Colonic mucosa (tissue), 4 donors: Measurements from ENCODE around the gene C16orf90. TPM values are rescaled to one million over a fixed set of nuclear protein-coding genes. Genes with fewer than 3 reads are reported as not detected.
A peak's percentile ranks its signal among the peaks of the same experiment; 100 is the strongest.

Source experiments
- DNase-seq: peaks from one replicate; pipeline ENCODE4 v3.0.0-alpha.2; 2020
- H3K27ac ChIP-seq: fragments of 200-600 bp; one replicate; pipeline ENCODE4 v1.8.0; 2021
- H3K27me3 ChIP-seq: fragments of 200-600 bp; one replicate; pipeline ENCODE4 v1.8.0; 2021
- H3K36me3 ChIP-seq: fragments of 200-600 bp; one replicate; pipeline ENCODE4 v1.8.0; 2021
- H3K4me1 ChIP-seq: fragments of 200-600 bp; one replicate; pipeline ENCODE4 v1.8.0; 2021; ENCODE audit warnings: mild to moderate bottlenecking
- H3K4me3 ChIP-seq: fragments of 200-600 bp; one replicate; pipeline ENCODE4 v1.8.0; 2021
- H3K9ac ChIP-seq, 2 donors: one replicate each; pipeline ENCODE4 v1.7.0; 2013; ENCODE audit warnings: control low read depth in 2 of 2, low read depth in 2 of 2, low read length in 2 of 2
- H3K9me3 ChIP-seq: fragments of 200-600 bp; one replicate; pipeline ENCODE4 v1.8.0; 2021
- CTCF ChIP-seq: fragments of 200-600 bp; IDR thresholded peaks from one replicate; pipeline ENCODE4 v1.8.0; 2022; ENCODE audit warnings: antibody characterized with exemption, mild to moderate bottlenecking
- intact Hi-C: fragments of 100-400 bp; cut with DNase I; formaldehyde crosslinking; loops from one replicate; pipeline ENCODE4 v1.14.1; 2022
- total RNA-seq, 2 donors: library from RNA; stranded (reverse); fragmentation: NEBNext Ultra II Directional in 1 of 2; extraction: Animal tissue kit (Norgen Biotek cat#: 25700) in 1 of 2; gene quantifications; one replicate each; pipeline ENCODE4 v1.2.1, GENCODE V29; 2021
- donor health status: healthy.
- donor health status: DM: no; HTN: no; CAD: no.
- donor health status: DM: no; HTN: no; CAD: no.

C16orf90 gene
- total RNA-seq, 2 donors from 2014 or later: not detected

GRCh38 chr16:3514621-3515020, 19.3 kb upstream of the C16orf90 start:
- no peak overlapping the region for H3K9ac ChIP-seq
- DNase-seq: no peak
- no peaks in the 10 kb centered on the region for H3K36me3 ChIP-seq
- H3K27me3 ChIP-seq: no peaks in the 10 kb centered on the region
- no peaks in the 10 kb centered on the region for H3K9me3 ChIP-seq
- intact Hi-C loops: no loop called here
- no peaks in the 10 kb centered on the region for H3K4me1 ChIP-seq
- no peak overlapping the region for H3K27ac ChIP-seq
- no peak overlapping the region for H3K4me3 ChIP-seq
- no peak for TF ChIP-seq CTCF

DNA sequence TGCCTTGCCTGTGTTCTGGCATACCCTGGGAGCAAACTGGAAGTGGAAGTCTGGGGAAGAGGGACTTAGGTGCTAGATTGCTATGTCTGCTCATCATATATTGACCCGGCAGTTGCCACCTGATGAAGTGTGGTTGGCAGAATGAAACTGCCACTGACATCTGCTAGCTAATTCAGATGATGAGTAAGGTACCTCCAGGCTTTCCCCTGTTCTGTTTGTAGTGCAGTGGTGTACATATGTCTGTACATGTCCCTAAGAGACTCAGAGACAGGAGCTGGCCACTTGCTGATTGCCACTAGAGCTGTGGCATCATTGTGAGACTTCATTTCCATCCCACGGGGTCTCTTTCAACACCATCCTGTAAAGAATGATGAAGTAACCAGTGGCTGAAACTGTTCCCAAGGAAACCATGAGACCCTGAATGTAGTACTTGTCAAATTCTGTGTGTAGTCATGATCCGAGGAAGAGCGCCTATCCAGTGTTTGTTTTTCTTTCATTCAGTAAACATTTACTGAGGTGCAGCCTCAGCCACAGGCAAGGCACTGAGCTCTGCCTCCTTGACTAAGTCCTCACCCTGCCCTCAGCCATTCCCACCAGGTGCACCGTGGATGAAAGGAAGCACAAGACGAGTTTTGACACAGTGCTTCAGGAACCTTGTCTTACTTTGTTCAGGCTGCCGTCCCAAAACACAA, 18.7 kb upstream of the C16orf90 start:
- intact Hi-C loops: no loop called here
- H3K4me3 ChIP-seq: no peak overlapping the region
- H3K9me3 ChIP-seq: no peaks in the 10 kb centered on the region
- H3K27me3 ChIP-seq: no peaks in the 10 kb centered on the region
- no peaks in the 10 kb centered on the region for H3K36me3 ChIP-seq
- H3K9ac ChIP-seq: no peak overlapping the region
- no peak overlapping the region for H3K27ac ChIP-seq
- no peak for TF ChIP-seq CTCF
- no peak for DNase-seq
- no peaks in the 10 kb centered on the region for H3K4me1 ChIP-seq

GRCh38 chr16:3511286-3512180, 16.2 kb upstream of the C16orf90 start:
- Histone ChIP-seq H3K27ac (no peak overlapping the region), H3K9ac (no peak overlapping the region), H3K36me3 (no peaks in the 10 kb centered on the region), H3K4me3 (no peak overlapping the region), H3K9me3 (no peaks in the 10 kb centered on the region), H3K4me1 (no peaks in the 10 kb centered on the region), H3K27me3 (no peaks in the 10 kb centered on the region)
- TF ChIP-seq CTCF: no peak
- intact Hi-C loops: no loop called here
- no peak for DNase-seq

- Histone ChIP-seq H3K4me1 (no peaks in the 10 kb centered on the region), H3K4me3 (no peak overlapping the region), H3K27ac (no peak overlapping the region), H3K27me3 (no peaks in the 10 kb centered on the region), H3K9me3 (no peaks in the 10 kb centered on the region), H3K36me3 (no peaks in the 10 kb centered on the region), H3K9ac (no peak overlapping the region)
- intact Hi-C loops: no loop called here
- no peak for DNase-seq
- TF ChIP-seq CTCF: no peak
Measured at GRCh38 chr16:3510416-3510815, 15.1 kb upstream of the C16orf90 start.

GRCh38 chr16:3509470-3509928, 14.2 kb upstream of the C16orf90 start:
- Histone ChIP-seq H3K9ac (no peak overlapping the region), H3K36me3 (no peaks in the 10 kb centered on the region), H3K4me1 (no peaks in the 10 kb centered on the region), H3K27me3 (no peaks in the 10 kb centered on the region), H3K9me3 (no peaks in the 10 kb centered on the region), H3K27ac (no peak overlapping the region), H3K4me3 (no peak overlapping the region)
- intact Hi-C loops: loop anchor here (10.0 kb wide), 1 partner anchor 225 kb away; the partner anchor contains the start of gene ZNF263
- no peak for TF ChIP-seq CTCF
- DNase-seq: peak; percentile 22
